H1 (cell line): ENCODE measurements around the gene PES1. TPM values are rescaled to one million over a fixed set of nuclear protein-coding genes. Genes with fewer than 3 reads are reported as not detected.

Experiments
- CTCF ChIA-PET: fragments of 300-600 bp; sonication (Branson Sonifier 250); formaldehyde crosslinking; loops from one replicate; lab custom pipeline; 2021; ENCODE audit not compliant: partially characterized antibody; lab: Charles Lee
- POLR2A ChIA-PET: fragments of 300-600 bp; sonication (Branson Sonifier 250); formaldehyde crosslinking; loops from one replicate; lab custom pipeline; 2021; ENCODE audit warnings: inconsistent platforms; ENCODE audit not compliant: partially characterized antibody; lab: Charles Lee
- DNase-seq, 2 experiments: peaks; one replicate each; pipeline versions ENCODE4 v3.0.0 to v3.0.0-alpha.2; 2010 to 2022; ENCODE audit warnings: low spot score in 2 of 2, low read depth in 1 of 2, mixed read lengths in 1 of 2
- FAIRE-seq: peaks from 2 replicates; lab custom pipeline; 2011; peaks lifted over from hg19 to GRCh38; lab: Jason Lieb, UNC
- H2AFZ ChIP-seq: 2 replicates; pipeline ENCODE4 v1.8.1; 2012; ENCODE audit warnings: low read length, inconsistent platforms
- H2AK5ac ChIP-seq: 2 replicates; pipeline ENCODE4 v1.6.1; 2013; ENCODE audit warnings: low read depth, low read length
- H2BK120ac ChIP-seq: replicated peaks from 2 replicates; pipeline ENCODE3; 2013; ENCODE audit warnings: low read depth, low read length, inconsistent platforms
- H2BK12ac ChIP-seq: 2 replicates; pipeline ENCODE4 v1.6.1; 2013; ENCODE audit warnings: low read depth, low read length
- H2BK15ac ChIP-seq: 2 replicates; pipeline ENCODE4 v1.6.1; 2013; ENCODE audit warnings: low read length
- H2BK20ac ChIP-seq: 2 replicates; pipeline ENCODE4 v1.6.1; 2013; ENCODE audit warnings: low read length
- H2BK5ac ChIP-seq: 2 replicates; pipeline ENCODE4 v1.6.1; 2013; ENCODE audit warnings: low read depth, low read length
- H3K14ac ChIP-seq: 2 replicates; pipeline ENCODE4 v1.6.1; 2013; ENCODE audit warnings: inconsistent platforms; ENCODE audit not compliant: insufficient read length
- H3K18ac ChIP-seq: 2 replicates; pipeline ENCODE4 v1.6.1; 2013; ENCODE audit warnings: low read length; ENCODE audit errors: extremely low read depth
- H3K23ac ChIP-seq: 2 replicates; pipeline ENCODE4 v1.6.1; 2013; ENCODE audit warnings: inconsistent platforms; ENCODE audit not compliant: insufficient read length
- H3K23me2 ChIP-seq: 2 replicates; pipeline ENCODE4 v1.6.1; 2013; ENCODE audit warnings: low read depth, low read length
- H3K27ac ChIP-seq: 2 replicates; pipeline ENCODE4 v1.6.1; 2011; ENCODE audit warnings: low read depth, low read length, inconsistent platforms
- H3K27me3 ChIP-seq, 4 experiments: replicated peaks in 1 of 4; 1 replicate in 1 of 4; 2 replicates in 3 of 4; pipeline versions ENCODE4 v1.6.1 to v1.8.1; 2011 to 2013; ENCODE audit warnings: low read length in 3 of 4, mild to moderate bottlenecking in 3 of 4, inconsistent platforms in 2 of 4, mixed read lengths in 2 of 4, moderate library complexity in 1 of 4; ENCODE audit not compliant: control insufficient read depth in 3 of 4, insufficient read depth in 3 of 4; ENCODE audit errors: extremely low read depth in 1 of 4
- H3K36me3 ChIP-seq, 4 experiments: 2 replicates each; pipeline versions ENCODE4 v1.6.1 to v1.8.1; 2011 to 2013; ENCODE audit warnings: mild to moderate bottlenecking in 4 of 4, low read length in 3 of 4, moderate library complexity in 2 of 4, control low read depth in 1 of 4, inconsistent platforms in 1 of 4; ENCODE audit not compliant: insufficient read depth in 4 of 4, control insufficient read depth in 2 of 4
- H3K4ac ChIP-seq: replicated peaks from 2 replicates; pipeline ENCODE3; 2013; ENCODE audit warnings: low read length, low read depth, mixed read lengths, inconsistent platforms; ENCODE audit not compliant: insufficient read length
- H3K4me1 ChIP-seq, 4 experiments: replicated peaks in 1 of 4; 1 replicate in 1 of 4; 2 replicates in 3 of 4; pipeline versions ENCODE4 v1.6.1 to v1.8.1; 2011 to 2013; ENCODE audit warnings: low read length in 3 of 4, inconsistent platforms in 2 of 4, mixed read lengths in 1 of 4; ENCODE audit not compliant: insufficient read depth in 4 of 4, control insufficient read depth in 3 of 4
- H3K4me2 ChIP-seq, 2 experiments: 2 replicates each; pipeline versions ENCODE4 v1.6.1 to v1.8.1; 2011 to 2013; ENCODE audit warnings: low read depth in 2 of 2, low read length in 2 of 2, control low read depth in 1 of 2, inconsistent platforms in 1 of 2, mild to moderate bottlenecking in 1 of 2; ENCODE audit not compliant: insufficient read depth in 1 of 2
- H3K4me3 ChIP-seq, 4 experiments: fragments of 200-600, 300-600 bp in 1 of 4; sonication (generic), shearing (Covaris generic), sonication (Bioruptor Twin) in 1 of 4; 2 replicates each; pipeline versions ENCODE4 v1.5.1 to v1.8.1; 2011 to 2016; ENCODE audit warnings: low read length in 4 of 4, low read depth in 3 of 4, control low read depth in 2 of 4, inconsistent platforms in 2 of 4, mild to moderate bottlenecking in 2 of 4, mixed read lengths in 1 of 4, moderate library complexity in 1 of 4; ENCODE audit not compliant: insufficient read depth in 2 of 4; ENCODE audit errors: extremely low read depth in 1 of 4
- H3K56ac ChIP-seq: replicated peaks from 2 replicates; pipeline ENCODE3; 2013; ENCODE audit warnings: low read depth, mild to moderate bottlenecking, mixed read lengths, low read length, inconsistent platforms; ENCODE audit not compliant: insufficient read length
- H3K79me1 ChIP-seq: 2 replicates; pipeline ENCODE4 v1.6.1; 2013; ENCODE audit warnings: low read depth, low read length, control low read depth
- H3K79me2 ChIP-seq, 2 experiments: 2 replicates each; pipeline versions ENCODE4 v1.6.1 to v1.8.1; 2012 to 2013; ENCODE audit warnings: low read length in 2 of 2, mild to moderate bottlenecking in 2 of 2, inconsistent platforms in 1 of 2; ENCODE audit not compliant: insufficient read depth in 2 of 2, control insufficient read depth in 1 of 2
- H3K9ac ChIP-seq, 4 experiments: replicated peaks in 1 of 4; 1 replicate in 1 of 4; 2 replicates in 3 of 4; pipeline versions ENCODE4 v1.6.1 to v1.8.1; 2011 to 2013; ENCODE audit warnings: low read depth in 3 of 4, low read length in 3 of 4, control low read depth in 2 of 4, mild to moderate bottlenecking in 2 of 4, moderate library complexity in 2 of 4, inconsistent platforms in 1 of 4; ENCODE audit errors: extremely low read depth in 1 of 4
- H3K9me3 ChIP-seq, 2 experiments: 2 replicates each; pipeline versions ENCODE4 v1.6.1 to v1.8.1; 2012 to 2013; ENCODE audit warnings: mild to moderate bottlenecking in 2 of 2, moderate library complexity in 2 of 2, control low read depth in 1 of 2, inconsistent platforms in 1 of 2, low read depth in 1 of 2, low read length in 1 of 2, mixed read lengths in 1 of 2; ENCODE audit not compliant: insufficient read depth in 2 of 2
- H4K20me1 ChIP-seq, 2 experiments: replicated peaks in 1 of 2; 2 replicates each; pipeline versions ENCODE3 to v1.8.1; 2011 to 2013; ENCODE audit warnings: inconsistent platforms in 2 of 2, low read length in 2 of 2, mild to moderate bottlenecking in 1 of 2; ENCODE audit not compliant: insufficient read depth in 2 of 2, control insufficient read depth in 1 of 2
- H4K5ac ChIP-seq: 2 replicates; pipeline ENCODE4 v1.6.1; 2013; ENCODE audit warnings: low read length, low read depth, mixed read lengths, inconsistent platforms; ENCODE audit not compliant: insufficient read length
- H4K8ac ChIP-seq: 2 replicates; pipeline ENCODE4 v1.8.0; 2013; ENCODE audit warnings: mild to moderate bottlenecking, moderate library complexity, low read length, inconsistent platforms; ENCODE audit not compliant: insufficient read depth; ENCODE audit errors: extremely low read depth
- H4K91ac ChIP-seq: replicated peaks from 2 replicates; pipeline ENCODE3; 2013; ENCODE audit warnings: low read length, mixed read lengths, inconsistent platforms; ENCODE audit not compliant: insufficient read length
- WGBS, 2 experiments: shearing (Covaris generic) in 1 of 2; methylation state at CpG; one replicate each; pipeline versions ENCODE4 v1.1.6 to v1.1.7; 2013 to 2015; ENCODE audit warnings: low lambda C conversion rate in 2 of 2, mixed read lengths in 2 of 2, inconsistent platforms in 1 of 2, low coverage in 1 of 2, missing lambda C conversion rate in 1 of 2; ENCODE audit not compliant: insufficient replicate concordance in 2 of 2, insufficient coverage in 1 of 2, insufficient read length in 1 of 2; ENCODE audit errors: extremely low coverage in 1 of 2, missing lambda C conversion rate in 1 of 2; 5-methylcytosine and 5-hydroxymethylcytosine counted together
- polyA plus RNA-seq, 7 experiments: library from polyadenylated mRNA; depleted of rRNA in 3 of 7; stranded (reverse) in 5 of 7; unstranded in 2 of 7; fragments of >200 nt in 5 of 7; fragments of 200-250 nt in 2 of 7; gene quantifications; 1 replicate in 5 of 7; 2 replicates in 1 of 7; 4 replicates in 1 of 7; pipeline versions ENCODE4 v1.2.1 to v1.2.3, GENCODE V29; 2011 to 2013; ENCODE audit warnings: missing spikeins in 2 of 7, mixed read lengths in 2 of 7
- total RNA-seq: library from RNA; stranded (reverse); fragmentation: NEBNext Ultra II Directional; extraction: Animal tissue kit (Norgen Biotek cat#: 25700); gene quantifications from 2 replicates; pipeline ENCODE4 v1.2.1, GENCODE V29; 2021

The PES1 gene
- total and polyA plus RNA-seq, 2 of the 8 experiments (the other 6 are each of a cell fraction or from before 2014, with no cell fraction given): 121 to 191 TPM

DNA sequence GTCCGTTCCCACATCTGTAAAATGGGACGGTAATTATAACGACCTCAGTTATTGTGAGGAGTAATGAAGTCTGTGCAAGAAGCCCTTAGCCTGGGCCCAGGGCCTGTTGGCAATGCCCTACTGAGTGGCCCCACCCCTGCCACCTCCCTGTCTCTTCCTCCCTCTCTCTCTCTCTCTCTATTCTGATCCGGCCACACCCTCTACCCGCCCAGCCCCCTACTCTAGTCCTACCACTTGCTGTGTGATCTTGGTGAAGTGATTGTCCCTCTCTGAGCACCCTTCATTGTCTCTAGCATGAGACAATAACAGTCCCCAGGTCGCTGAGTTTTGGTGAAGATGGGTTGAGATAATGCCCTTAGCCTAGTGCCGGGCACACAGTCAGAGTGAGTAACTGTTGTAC is 37.7 kb downstream of the PES1 start:
- H2AK5ac ChIP-seq: no peak overlapping the region
- no peaks in the 10 kb centered on the region for H4K20me1 ChIP-seq
- H3K56ac ChIP-seq: no peak overlapping the region
- H3K9me3 ChIP-seq: no peaks in the 10 kb centered on the region
- H3K4me2 ChIP-seq: no peak overlapping the region
- H3K27me3 ChIP-seq: no peaks in the 10 kb centered on the region
- H3K18ac ChIP-seq: no peak overlapping the region
- H2BK12ac ChIP-seq: 0 out of 2 replicates have a peak overlapping the region, but pooled peaks have one; percentile 27
- no peaks in the 10 kb centered on the region for H3K4me1 ChIP-seq
- H4K8ac ChIP-seq: no peak overlapping the region
- no peak overlapping the region for H3K9ac ChIP-seq
- no peak overlapping the region for H3K23ac ChIP-seq
- no peak overlapping the region for H4K91ac ChIP-seq
- 0 out of 2 replicates have a peak overlapping the region, but pooled peaks have one; percentile 81 for H2BK15ac ChIP-seq
- no peak overlapping the region for H3K27ac ChIP-seq
- H2BK5ac ChIP-seq: no peak overlapping the region
- no peak overlapping the region for H4K5ac ChIP-seq
- no peak for FAIRE-seq
- no peaks in the 10 kb centered on the region for H3K79me1 ChIP-seq
- POLR2A ChIA-PET: no interaction called here
- H3K4ac ChIP-seq: no peak overlapping the region
- no peak overlapping the region for H2AFZ ChIP-seq
- CTCF ChIA-PET: interaction anchor here (1.2 to 4.7 kb wide), 4 partner anchors 8 to 80 kb away, joined by 5 to 17 read pairs (median 8); partner anchors contain the start of gene SLC35E4
- no peaks in the 10 kb centered on the region for H3K23me2 ChIP-seq
- H3K36me3 ChIP-seq: peaks cover 0 to 9% (median 0%) of the 10 kb centered on the region in 4 experiments; a peak in 1 of 8 replicates
- no peak overlapping the region for H3K14ac ChIP-seq
- 0 out of 2 replicates have a peak overlapping the region, but pooled peaks have one; percentile 72 for H2BK20ac ChIP-seq
- no peak overlapping the region for H2BK120ac ChIP-seq
- no peaks in the 10 kb centered on the region for H3K79me2 ChIP-seq
- 82% methylated on average over 7 of the region's 7 CpGs; no CpG with 5 or more reads in 1 of the 2 experiments for WGBS, 2 experiments
- no peak for DNase-seq
- H3K4me3 ChIP-seq: no peak overlapping the region
